HG02970 (cell line): ENCODE data around the gene ATP1A4.

ENCODE experiments used
- ATAC-seq: cut with Tn5 transposase; IDR thresholded peaks from one replicate; pipeline ENCODE4 v1.9.1; 2021; ENCODE audit warnings: mild to moderate bottlenecking, moderate library complexity, moderate number of reproducible peaks; ENCODE audit not compliant: unreplicated experiment, low FRiP score

Gene ATP1A4

GRCh38 chr1:160168609-160169369 is 17.4 kb downstream of the ATP1A4 start:
- no peak for ATAC-seq

GRCh38 chr1:160169553-160170399 is 18.4 kb downstream of the ATP1A4 start:
- no peak for ATAC-seq

DNA sequence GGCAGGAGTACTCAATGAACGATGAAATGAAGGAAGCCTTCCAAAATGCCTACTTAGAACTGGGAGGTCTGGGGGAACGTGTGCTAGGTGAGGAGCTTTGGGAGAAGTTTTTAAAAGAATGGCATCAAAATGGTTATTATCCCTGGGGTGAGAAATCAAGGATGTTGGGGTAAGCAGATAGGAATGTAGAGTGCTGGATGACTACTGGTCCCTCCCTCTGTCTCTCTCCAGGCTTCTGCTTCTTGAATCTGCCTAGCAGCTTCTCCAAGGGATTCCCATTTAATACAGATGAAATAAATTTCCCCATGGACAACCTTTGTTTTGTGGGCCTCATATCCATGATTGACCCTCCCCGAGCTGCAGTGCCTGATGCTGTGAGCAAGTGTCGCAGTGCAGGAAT is 20.0 kb downstream of the ATP1A4 start:
- ATAC-seq: no peak

DNA sequence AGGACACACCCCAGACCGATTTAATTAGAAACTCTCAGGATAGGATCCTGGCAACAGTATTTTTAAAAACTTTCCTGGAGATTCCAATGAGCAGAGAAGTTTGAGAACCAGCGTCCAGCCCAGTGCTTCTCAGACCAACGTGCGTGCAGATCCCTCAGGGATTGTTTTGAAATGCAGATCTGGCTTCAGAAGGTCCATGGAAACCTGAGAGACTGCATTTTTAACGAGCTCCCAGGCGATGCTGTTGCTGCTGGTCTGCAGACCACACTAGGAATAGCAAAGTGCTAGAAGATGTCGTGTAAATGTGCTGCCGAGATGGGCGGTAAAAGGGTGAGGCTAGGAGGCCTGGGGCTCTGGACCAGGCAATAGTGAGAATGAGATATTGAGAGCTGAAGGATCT is 20.6 kb downstream of the ATP1A4 start:
- no peak for ATAC-seq

DNA sequence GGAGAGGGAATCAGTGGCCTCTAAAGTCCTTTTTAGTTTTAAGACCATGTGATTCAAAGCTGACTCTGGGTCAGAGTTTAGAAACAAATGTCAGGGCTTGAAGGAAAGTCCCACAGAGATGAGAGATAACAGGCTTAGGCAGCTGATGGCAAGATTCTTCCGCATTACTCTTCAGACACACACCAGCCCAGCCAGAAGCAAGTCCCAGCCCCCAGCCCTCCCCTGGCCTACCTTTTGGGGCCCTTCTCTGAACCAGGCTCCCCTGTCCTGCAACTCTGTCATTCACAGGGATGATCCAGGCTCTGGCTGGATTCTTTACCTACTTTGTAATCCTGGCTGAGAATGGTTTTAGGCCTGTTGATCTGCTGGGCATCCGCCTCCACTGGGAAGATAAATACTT is 25.8 kb downstream of the ATP1A4 start:
- no peak for ATAC-seq

- ATAC-seq: no peak
Measured at GRCh38 chr1:160177667-160178066, 26.3 kb downstream of the ATP1A4 start.

DNA sequence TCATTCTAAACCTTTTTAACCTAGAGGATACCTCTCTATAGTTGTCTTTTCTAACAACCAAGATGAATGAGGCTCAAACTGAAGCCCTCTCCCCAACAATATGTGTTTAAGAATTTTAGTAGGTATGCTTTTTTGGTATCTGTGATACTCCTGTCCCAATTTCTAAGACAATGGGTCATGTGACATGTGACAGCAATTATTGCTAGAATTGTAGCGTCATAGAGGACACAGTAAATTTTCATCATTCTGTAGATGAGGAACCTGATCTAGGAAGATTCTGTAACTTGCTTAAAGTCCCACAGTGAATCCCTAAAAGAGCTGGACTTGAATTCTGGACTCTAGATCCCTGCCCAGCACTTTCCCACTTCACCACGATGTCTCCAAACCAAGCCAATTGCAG is 27.3 kb downstream of the ATP1A4 start:
- no peak for ATAC-seq

DNA sequence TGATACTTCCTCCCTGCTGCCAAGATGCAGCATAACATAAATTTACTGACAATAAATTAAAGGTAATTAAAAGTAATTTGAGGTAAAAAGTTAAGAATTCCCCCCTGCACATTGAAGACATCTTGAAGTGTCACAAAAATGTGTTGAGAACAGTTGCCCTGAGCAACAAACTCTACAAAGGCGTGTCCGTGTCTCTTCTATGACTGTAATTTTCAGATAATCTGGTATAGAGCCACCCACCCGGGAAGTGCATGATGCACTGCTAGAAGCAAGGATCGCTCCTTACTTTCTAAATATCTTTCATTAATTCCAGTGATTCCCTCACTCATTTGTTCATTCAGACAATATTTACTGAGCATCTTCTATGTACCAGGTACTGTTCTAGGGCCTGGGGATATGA is 27.9 kb downstream of the ATP1A4 start:
- no peak for ATAC-seq

- ATAC-seq: no peak
Measured at GRCh38 chr1:160186246-160186645, 34.8 kb downstream of the ATP1A4 start.

DNA sequence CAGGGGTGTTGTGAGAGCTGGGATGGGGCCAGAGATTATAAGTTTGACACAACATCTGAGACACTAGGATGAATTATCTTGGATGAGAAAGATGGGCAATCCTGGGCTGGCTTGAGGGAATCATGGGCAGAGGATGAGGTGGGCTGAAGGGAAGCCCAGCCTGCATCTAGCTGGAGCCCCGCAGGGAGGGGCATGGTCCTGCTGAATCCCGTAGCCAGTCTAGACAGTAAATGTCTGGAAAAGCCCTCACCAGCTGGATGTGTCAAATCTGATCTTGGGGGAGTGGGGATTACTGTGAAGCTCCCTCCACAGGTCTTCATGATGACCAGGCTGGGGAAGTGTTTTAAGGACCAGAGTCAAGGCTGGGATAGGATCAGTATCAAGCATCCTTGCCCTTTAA is 35.3 kb downstream of the ATP1A4 start:
- no peak for ATAC-seq

DNA sequence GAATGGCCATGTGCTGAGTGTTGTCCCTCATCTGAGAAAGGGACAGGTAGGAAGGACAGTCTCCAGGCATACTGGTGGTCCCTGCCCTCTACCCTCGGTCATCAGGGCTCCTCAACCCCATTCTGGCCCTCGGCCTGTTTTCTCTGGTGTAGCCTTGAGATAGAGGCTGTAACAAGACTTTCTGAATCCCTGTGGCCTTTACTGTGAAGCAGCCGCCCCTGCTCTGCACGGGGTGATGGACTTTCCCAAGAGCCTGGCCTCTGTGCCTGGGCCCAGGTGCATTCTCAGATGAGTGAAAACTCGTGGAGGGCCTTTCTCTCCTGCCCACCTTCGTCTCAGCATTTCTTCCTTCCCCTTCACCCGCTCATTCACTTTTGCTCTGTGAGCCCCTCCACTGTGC is 36.0 kb downstream of the ATP1A4 start:
- ATAC-seq: no peak

DNA sequence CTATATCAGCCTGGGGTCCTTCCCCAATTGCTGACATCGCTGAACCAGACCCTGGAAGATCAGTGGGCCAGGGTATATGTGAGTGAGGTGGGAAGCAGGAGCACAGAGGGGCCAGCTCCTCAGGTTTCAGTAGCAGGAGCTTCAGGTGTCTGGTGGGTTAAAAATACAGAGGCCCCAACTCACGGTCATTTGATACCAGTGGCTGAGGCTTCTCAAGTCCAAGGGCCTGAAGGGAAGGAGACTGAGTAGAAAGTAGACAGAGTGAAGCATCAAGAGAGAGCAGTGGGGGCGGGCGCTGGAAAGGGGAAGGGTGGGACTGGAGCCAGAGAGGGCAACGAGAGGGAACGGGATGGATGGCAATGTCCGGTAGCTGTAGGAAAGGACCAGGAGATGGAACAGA is 36.9 kb downstream of the ATP1A4 start:
- ATAC-seq: no peak

- no peak for ATAC-seq
Measured at GRCh38 chr1:160189649-160190625, 38.5 kb downstream of the ATP1A4 start, which contains the start of gene CASQ1. TSS of gene CASQ1 (plus strand) at chr1:160190575. CDS start at chr1:160190752, 177 bp downstream.

GRCh38 chr1:160191756-160192155 is 40.4 kb downstream of the ATP1A4 start:
- ATAC-seq: no peak

DNA sequence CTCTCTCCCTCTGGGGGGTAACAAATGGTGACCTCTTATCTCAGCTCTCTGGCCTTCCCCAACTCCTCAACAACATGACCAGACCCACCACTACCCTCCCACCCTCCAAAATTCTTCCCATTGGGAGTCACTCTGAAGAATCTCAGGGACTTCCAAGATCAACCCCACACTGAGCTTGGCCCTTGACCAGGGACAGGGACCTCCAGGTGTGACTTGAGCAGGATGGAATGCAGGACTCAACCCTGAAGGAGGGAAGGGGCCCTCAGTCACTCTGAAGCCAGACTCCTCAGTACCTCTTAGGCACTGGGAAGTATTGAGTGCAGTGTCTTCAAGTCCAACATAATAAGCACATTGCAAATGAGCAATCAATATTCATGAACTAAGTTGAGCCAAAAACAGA is 40.8 kb downstream of the ATP1A4 start:
- no peak for ATAC-seq

DNA sequence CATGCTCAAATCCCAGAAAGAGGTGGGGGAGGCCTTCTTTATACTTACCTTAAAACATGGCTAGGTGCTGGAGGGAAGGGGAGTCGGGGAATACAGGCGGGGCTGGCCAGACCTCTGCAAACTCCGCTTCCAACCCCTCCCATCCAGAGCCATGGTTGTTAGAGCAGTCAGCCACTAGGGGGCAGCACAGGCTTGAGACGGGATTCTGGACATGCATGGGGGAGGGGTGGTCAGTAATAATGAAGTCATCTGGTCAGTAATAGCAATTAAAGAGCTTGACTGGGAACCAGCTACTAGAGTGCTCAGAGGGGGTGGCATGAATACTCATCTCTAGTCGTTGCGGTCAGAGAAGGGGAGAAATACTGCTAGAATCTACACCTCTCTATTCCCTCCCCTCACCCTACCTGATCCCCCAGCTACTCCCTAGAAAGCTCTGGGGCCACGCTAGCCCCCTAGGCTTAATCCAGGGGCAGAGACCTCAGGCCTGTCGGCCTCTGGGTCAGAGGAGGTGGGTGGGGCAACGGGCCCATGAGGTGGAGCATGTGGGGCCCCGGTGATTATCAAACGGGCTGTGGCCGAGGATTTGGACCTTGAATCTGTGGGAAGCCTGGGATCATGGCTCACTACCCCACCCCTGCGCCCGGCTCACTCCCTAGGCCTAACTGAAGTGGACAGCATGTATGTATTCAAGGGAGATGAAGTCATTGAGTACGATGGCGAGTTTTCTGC is 41.9 kb downstream of the ATP1A4 start:
- no peak for ATAC-seq

- ATAC-seq: no peak
Measured at GRCh38 chr1:160193832-160194736, 42.7 kb downstream of the ATP1A4 start.

GRCh38 chr1:160194737-160195059 is 43.3 kb downstream of the ATP1A4 start:
- no peak for ATAC-seq

- ATAC-seq: no peak
Measured at GRCh38 chr1:160196143-160196542, 44.7 kb downstream of the ATP1A4 start.
